NT2/D1 (cell line): ENCODE measurements around the gene TOPAZ1.
A peak's percentile ranks its signal among the peaks of the same experiment; 100 is the strongest.

ENCODE experiments used
- DNase-seq: peaks from one replicate; pipeline ENCODE4 v3.0.0-alpha.2; 2011; ENCODE audit warnings: low read depth, low spot score
- H3K27me3 ChIP-seq: 2 replicates; pipeline ENCODE4 v1.6.0; 2011; ENCODE audit warnings: mild to moderate bottlenecking; ENCODE audit not compliant: insufficient read length, insufficient read depth
- H3K36me3 ChIP-seq: 2 replicates; pipeline ENCODE4 v1.6.1; 2011; ENCODE audit warnings: mild to moderate bottlenecking, low read length, mixed read lengths; ENCODE audit not compliant: insufficient read depth, insufficient read length
- H3K4me1 ChIP-seq: 2 replicates; pipeline ENCODE4 v1.5.1; 2011; ENCODE audit not compliant: insufficient read depth, insufficient read length
- H3K4me3 ChIP-seq: 2 replicates; pipeline ENCODE4 v1.5.1; 2011; ENCODE audit warnings: low read depth; ENCODE audit not compliant: insufficient read length
- H3K9ac ChIP-seq: 2 replicates; pipeline ENCODE4 v1.6.0; 2011; ENCODE audit warnings: low read depth; ENCODE audit not compliant: insufficient read length
- H3K9me3 ChIP-seq: 2 replicates; pipeline ENCODE4 v1.5.1; 2011; ENCODE audit warnings: mild to moderate bottlenecking, low read length; ENCODE audit not compliant: insufficient read depth
- SUZ12 ChIP-seq: IDR thresholded peaks from 2 replicates; pipeline ENCODE4 v1.6.1; 2011; ENCODE audit not compliant: insufficient read length, insufficient read depth; ENCODE audit errors: extremely low read depth
- YY1 ChIP-seq: IDR thresholded peaks from 2 replicates; pipeline ENCODE4 v1.6.1; 2011; ENCODE audit not compliant: insufficient read length, insufficient read depth
- ZNF274 ChIP-seq: IDR thresholded peaks from 2 replicates; pipeline ENCODE4 v1.6.1; 2011; ENCODE audit warnings: mild to moderate bottlenecking, low read depth, low read length

TOPAZ1 gene

DNA sequence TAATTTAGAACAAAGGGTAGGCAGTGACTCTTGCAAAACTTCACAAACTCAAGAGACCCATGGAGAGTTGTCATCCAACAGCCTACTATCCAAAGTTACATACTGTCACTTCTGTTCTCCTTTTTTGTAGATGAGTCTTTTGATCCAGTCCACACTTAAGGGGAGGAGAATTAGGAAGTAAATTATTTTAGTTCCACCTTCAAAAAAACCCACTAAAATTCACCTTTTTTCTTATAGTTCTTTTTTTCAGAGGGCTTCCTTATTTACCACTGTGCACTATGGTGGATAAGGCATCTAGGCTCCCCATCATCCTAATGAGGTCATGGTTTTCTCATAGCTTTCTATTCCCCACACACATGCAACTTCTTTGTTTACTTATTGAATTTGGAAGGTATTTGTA lies 88.3 kb downstream of the TOPAZ1 start:
- Histone ChIP-seq H3K9me3 (no peaks in the 10 kb centered on the region), H3K9ac (no peak overlapping the region), H3K27me3 (no peaks in the 10 kb centered on the region), H3K4me1 (no peaks in the 10 kb centered on the region), H3K4me3 (no peak overlapping the region), H3K36me3 (no peaks in the 10 kb centered on the region)
- no peak for DNase-seq
- TF ChIP-seq YY1 (no peak), SUZ12 (no peak), ZNF274 (no peak)

DNA sequence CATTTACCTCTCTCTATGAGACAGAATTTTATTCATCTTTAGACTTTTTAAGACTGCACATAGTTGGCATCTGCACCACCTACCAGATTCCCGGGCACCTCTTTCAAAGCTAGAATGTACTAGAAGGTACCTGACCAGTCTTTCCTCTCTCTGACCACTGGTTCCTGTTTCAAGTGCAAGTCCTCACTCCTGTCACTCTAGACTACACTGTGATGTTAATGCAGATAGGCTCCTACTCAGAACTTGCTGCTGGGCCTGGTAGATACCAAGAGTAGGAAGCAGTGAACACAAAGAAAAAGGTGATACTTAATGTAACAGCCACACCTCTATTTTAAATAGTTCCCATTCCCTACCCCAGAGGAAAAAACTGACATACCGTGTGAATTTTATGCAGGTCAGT lies 88.8 kb downstream of the TOPAZ1 start:
- no peak for TF ChIP-seq SUZ12
- no peak for TF ChIP-seq YY1
- no peak for TF ChIP-seq ZNF274
- Histone ChIP-seq H3K27me3 (no peaks in the 10 kb centered on the region), H3K36me3 (no peaks in the 10 kb centered on the region), H3K4me3 (no peak overlapping the region), H3K9me3 (no peaks in the 10 kb centered on the region), H3K4me1 (no peaks in the 10 kb centered on the region), H3K9ac (no peak overlapping the region)
- DNase-seq, result no peak

DNA sequence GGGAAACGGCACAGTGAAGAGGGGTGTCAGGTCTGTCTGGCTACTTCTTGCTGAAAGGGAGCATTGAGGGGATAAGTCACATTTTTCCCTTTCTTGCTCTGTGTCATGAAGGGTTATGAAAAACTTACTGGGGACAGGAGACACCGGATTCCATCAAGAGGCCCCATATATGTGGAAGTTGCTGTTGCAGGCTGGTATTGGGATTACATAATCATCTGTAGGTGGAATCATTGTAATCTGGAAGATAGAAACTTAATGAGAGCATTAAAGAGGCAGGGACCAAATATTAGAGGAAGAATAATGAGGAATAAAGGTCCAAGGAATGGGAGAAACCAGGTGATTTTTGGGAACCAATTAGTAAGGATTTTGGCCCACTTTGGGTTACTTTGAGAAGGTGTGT lies 92.6 kb downstream of the TOPAZ1 start:
- H3K9ac ChIP-seq, result no peak overlapping the region

DNA sequence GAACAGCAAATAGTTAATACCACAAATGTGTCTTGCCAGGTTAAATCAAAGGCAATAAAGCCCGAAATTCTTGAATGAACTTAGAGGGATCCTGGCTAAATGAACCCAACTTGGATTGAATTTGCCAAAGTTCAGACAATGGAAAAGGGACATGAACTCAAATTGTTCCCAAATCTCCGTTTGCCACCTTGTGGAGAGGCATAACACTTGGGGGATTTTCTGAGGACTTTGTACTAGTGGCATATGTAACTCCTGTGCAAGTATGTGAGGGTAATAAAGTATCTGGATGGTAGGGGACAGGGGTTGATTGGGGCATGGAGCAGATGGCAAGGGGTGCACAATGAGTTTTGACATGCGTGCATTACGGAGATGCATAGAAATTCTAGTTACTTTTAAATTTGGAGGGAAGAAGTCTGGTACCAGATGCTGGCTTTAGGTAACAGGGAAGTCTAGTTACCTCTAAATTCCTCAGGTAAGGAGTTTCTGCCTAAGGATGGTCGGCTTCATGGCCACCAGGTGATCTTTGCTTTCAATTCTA lies 95.6 kb downstream of the TOPAZ1 start:
- DNase-seq, result no peak
- H3K4me1 ChIP-seq, result no peaks in the 10 kb centered on the region
- no peaks in the 10 kb centered on the region for H3K9me3 ChIP-seq
- no peaks in the 10 kb centered on the region for H3K27me3 ChIP-seq
- peak overlapping the region; percentile 94 for H3K9ac ChIP-seq
- H3K36me3 ChIP-seq, result peaks cover 4% of the 10 kb centered on the region
- TF ChIP-seq ZNF274 (no peak), SUZ12 (no peak), YY1 (no peak)
- peak overlapping the region; percentile 83 for H3K4me3 ChIP-seq

More for the DNA sequence above, 92.6 kb downstream of the TOPAZ1 start:
- H3K4me1 ChIP-seq, result no peaks in the 10 kb centered on the region
- no peaks in the 10 kb centered on the region for H3K27me3 ChIP-seq
- TF ChIP-seq SUZ12 (no peak), ZNF274 (no peak), YY1 (no peak)
- H3K9me3 ChIP-seq, result no peaks in the 10 kb centered on the region
- H3K4me3 ChIP-seq, result no peak overlapping the region
- no peak for DNase-seq
- H3K36me3 ChIP-seq, result no peaks in the 10 kb centered on the region

DNA sequence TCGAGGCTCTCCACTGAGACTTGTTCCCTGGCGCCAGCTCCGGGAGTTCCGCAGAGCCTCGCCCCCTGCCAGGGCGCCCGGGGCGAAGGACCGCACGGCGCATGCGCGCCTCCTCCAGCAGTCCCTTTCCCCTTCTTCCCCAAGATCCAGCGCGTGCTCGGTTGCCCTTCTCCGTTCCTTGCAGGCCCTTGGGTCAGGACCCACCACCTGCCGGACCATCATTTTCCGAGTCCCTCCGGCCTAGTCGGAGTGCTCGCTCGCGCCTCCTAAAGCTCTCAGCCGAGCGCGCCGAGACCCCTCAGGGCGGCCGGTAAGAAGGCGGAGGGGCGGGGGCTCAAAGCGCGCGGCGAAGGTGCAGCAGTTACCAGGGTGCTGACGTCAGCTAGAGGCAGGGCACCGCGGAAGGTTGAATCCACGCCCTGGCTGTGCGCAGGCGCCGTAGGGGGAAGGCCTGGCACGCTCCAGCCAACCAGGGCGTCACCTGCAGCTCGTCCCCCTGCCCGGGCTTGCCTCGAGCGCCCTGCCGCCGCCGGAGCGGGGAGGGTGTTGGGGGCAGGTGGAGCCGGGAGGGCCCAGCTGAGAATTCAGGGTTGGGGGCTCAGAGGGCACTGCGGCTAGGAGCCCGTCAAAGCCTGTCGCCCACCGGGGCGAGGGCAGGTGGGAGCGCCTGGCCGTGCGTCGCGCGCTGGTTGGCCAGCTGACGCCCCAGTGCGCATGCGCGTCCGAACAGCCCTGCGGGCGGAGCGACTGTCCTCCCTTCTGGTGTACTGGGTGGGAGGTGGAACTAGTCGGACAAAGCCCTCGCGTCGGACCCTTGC lies 96.5 kb downstream of the TOPAZ1 start, which contains the start of gene TCAIM:
Gene TCAIM (plus strand): TSS at position 757 of the 818 bp plus-strand sequence. CDS start 16,017 bp downstream, outside the sequence.
- Histone ChIP-seq H3K27me3 (no peaks in the 10 kb centered on the region), H3K9ac (peak within 1 kb of the TSS; percentile 94), H3K36me3 (peaks cover 6% of the 10 kb centered on the region), H3K9me3 (no peaks in the 10 kb centered on the region; the same call in 1 of the 2 replicates), H3K4me1 (no peaks in the 10 kb centered on the region), H3K4me3 (peak within 1 kb of the TSS; percentile 83)
- DNase-seq, result peak; percentile 96
- TF ChIP-seq ZNF274 (no peak), YY1 (no peak), SUZ12 (no peak)

DNA sequence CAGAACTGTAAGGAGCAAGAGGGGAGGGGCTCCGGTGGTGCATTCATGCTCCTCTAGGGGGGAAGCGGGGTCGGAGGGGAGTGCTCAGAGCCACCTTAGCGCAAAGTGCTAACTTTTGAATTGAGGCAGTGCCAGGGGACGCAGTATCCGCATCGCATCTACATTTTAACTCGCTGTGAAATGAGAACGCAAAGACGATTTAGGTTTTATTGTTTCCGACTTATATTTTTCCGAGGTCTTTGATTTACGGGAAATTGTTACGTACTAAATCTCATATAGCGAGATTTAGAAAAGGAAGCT lies 97.1 kb downstream of the TOPAZ1 start:
- Histone ChIP-seq H3K4me1 (no peaks in the 10 kb centered on the region), H3K27me3 (no peaks in the 10 kb centered on the region), H3K4me3 (peak overlapping the region; percentile 83), H3K9ac (peak overlapping the region; percentile 94), H3K36me3 (peaks cover 6% of the 10 kb centered on the region), H3K9me3 (no peaks in the 10 kb centered on the region; the same call in 1 of the 2 replicates)
- no peak for DNase-seq
- no peak for TF ChIP-seq ZNF274
- TF ChIP-seq SUZ12, result no peak
- TF ChIP-seq YY1, result no peak

DNA sequence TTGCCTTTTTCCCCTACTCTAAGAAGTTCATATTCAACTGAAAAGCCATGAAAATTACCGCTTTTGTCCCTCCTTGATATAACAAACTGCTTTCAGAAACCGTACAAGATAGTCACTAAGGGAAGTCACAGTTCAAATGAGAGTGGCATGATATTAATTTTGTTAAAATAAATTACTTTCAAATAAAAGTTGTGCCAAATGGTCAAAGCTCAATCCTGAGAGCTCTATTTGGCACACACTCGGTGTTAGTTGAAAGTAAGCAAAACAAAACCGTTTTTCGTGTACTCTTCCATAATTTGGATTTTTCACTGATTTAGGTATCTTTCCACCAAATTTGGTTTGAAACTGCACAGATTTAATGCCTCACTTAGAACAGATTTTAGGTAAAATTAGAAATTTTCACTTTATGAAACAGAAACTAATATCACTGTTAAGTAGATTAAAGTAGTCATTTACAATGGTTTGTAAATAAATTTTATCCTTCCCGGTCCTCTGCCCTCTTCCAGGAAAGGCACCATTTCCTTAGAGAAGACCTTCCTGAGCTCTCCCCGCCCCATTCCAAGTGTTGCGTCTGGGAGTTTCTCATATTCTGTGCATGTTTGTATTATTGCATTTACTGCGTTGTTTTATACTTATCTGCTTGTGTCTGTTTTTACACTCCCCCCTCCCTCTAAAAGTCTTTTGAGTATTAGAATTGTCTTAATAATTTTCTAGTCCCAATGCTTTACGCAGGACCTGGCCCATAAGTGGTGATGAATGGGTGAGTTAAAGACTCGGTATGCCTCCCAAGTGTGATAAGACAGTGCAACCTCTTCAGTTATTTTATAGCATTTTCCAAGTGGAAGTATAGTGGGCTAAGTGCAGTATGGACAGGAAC lies 97.7 kb downstream of the TOPAZ1 start:
- H3K4me3 ChIP-seq, result peak overlapping the region; percentile 83
- H3K36me3 ChIP-seq, result peaks cover 6% of the 10 kb centered on the region
- peak overlapping the region; percentile 94 for H3K9ac ChIP-seq
- H3K4me1 ChIP-seq, result no peaks in the 10 kb centered on the region
- no peaks in the 10 kb centered on the region for H3K27me3 ChIP-seq
- no peak for DNase-seq
- H3K9me3 ChIP-seq, result no peaks in the 10 kb centered on the region; the same call in none of the 2 replicates
- TF ChIP-seq SUZ12, result no peak
- no peak for TF ChIP-seq YY1
- no peak for TF ChIP-seq ZNF274
